Fibroblast of mammary gland (primary cell): ENCODE data around the gene CD38.
A peak's percentile ranks its signal among the peaks of the same experiment; 100 is the strongest.
"Not testable (repeated sequence)": the region's sequence is repeated elsewhere in the genome, so short reads cannot be mapped to it uniquely, and the experiment has no call there.

ENCODE experiments used
- DNase-seq: peaks from one replicate; pipeline ENCODE4 v3.0.0-alpha.2; 2010; ENCODE audit warnings: low read depth
- H3K4me3 ChIP-seq: 2 replicates; pipeline ENCODE4 v1.5.1; 2011; ENCODE audit warnings: low read depth, mild to moderate bottlenecking, low read length, moderate library complexity; ENCODE audit not compliant: control insufficient read depth
- CTCF ChIP-seq: conservative IDR thresholded peaks from 2 replicates; pipeline ENCODE4 v1.5.1; 2011; ENCODE audit warnings: low read depth, low read length, inconsistent platforms; ENCODE audit not compliant: control insufficient read depth, insufficient read depth

CD38 gene

GRCh38 chr4:15855804-15856475 lies 77.8 kb downstream of the CD38 start:
- no peak overlapping the region for H3K4me3 ChIP-seq
- TF ChIP-seq CTCF: no peak
- no peak for DNase-seq

GRCh38 chr4:15861198-15861597 lies 83.1 kb downstream of the CD38 start:
- H3K4me3 ChIP-seq, DNase-seq: not testable (repeated sequence)

- no peak for TF ChIP-seq CTCF
- H3K4me3 ChIP-seq: no peak overlapping the region
- no peak for DNase-seq
Measured at GRCh38 chr4:15864651-15865566, 86.8 kb downstream of the CD38 start.

GRCh38 chr4:15868111-15868510 lies 90.0 kb downstream of the CD38 start:
- TF ChIP-seq CTCF: no peak
- H3K4me3 ChIP-seq: no peak overlapping the region
- DNase-seq: peak; percentile 40

GRCh38 chr4:15868826-15869413 lies 90.8 kb downstream of the CD38 start:
- no peak for DNase-seq
- no peak for TF ChIP-seq CTCF
- H3K4me3 ChIP-seq: no peak overlapping the region

GRCh38 chr4:15870079-15870478 lies 92.0 kb downstream of the CD38 start:
- H3K4me3 ChIP-seq: no peak overlapping the region
- no peak for DNase-seq
- no peak for TF ChIP-seq CTCF
